MG63 (cell line): Measurements from ENCODE around the gene ARPC1A. TPM values are rescaled to one million over a fixed set of nuclear protein-coding genes. Genes with fewer than 3 reads are reported as not detected.
"Not testable (repeated sequence)": the region's sequence is repeated elsewhere in the genome, so short reads cannot be mapped to it uniquely, and the experiment has no call there.

Experiments used
- DNase-seq: peaks from one replicate; pipeline ENCODE4 v3.0.0-alpha.2; 2020
- H3K27me3 ChIP-seq: fragments of 250-450 bp; sonication (Bioruptor Pico); 2 replicates; pipeline ENCODE4 v1.5.1; 2020; ENCODE audit warnings: mild to moderate bottlenecking, moderate library complexity
- H3K36me3 ChIP-seq: fragments of 250-450 bp; sonication (Bioruptor Pico); 2 replicates; pipeline ENCODE4 v1.5.1; 2020; ENCODE audit warnings: mild to moderate bottlenecking, moderate library complexity
- H3K4me3 ChIP-seq: fragments of 250-450 bp; sonication (Bioruptor Pico); 2 replicates; pipeline ENCODE4 v1.5.1; 2020; ENCODE audit warnings: mild to moderate bottlenecking, moderate library complexity
- H3K9me3 ChIP-seq: fragments of 250-450 bp; sonication (Bioruptor Pico); 2 replicates; pipeline ENCODE4 v1.5.1; 2020; ENCODE audit warnings: mild to moderate bottlenecking, moderate library complexity
- total RNA-seq: library from RNA; depleted of rRNA; stranded (reverse); fragments of >200 nt; shearing (Covaris generic); gene quantifications from 2 replicates; pipeline ENCODE4 v1.2.3, GENCODE V29; 2014; ENCODE audit warnings: low replicate concordance

ARPC1A gene
- total RNA-seq, 1 experiment from 2014 or later = 75.8 TPM

- Histone ChIP-seq H3K9me3 (no peaks in the 10 kb centered on the region), H3K27me3 (no peaks in the 10 kb centered on the region), H3K4me3 (no peak overlapping the region), H3K36me3 (peaks cover 15% of the 10 kb centered on the region)
- no peak for DNase-seq
Observed at GRCh38 chr7:99357701-99358490, 32.2 kb downstream of the ARPC1A start.

- H3K36me3 ChIP-seq = peaks cover 15% of the 10 kb centered on the region
- not testable (repeated sequence) for H3K9me3 ChIP-seq, H3K4me3 ChIP-seq, DNase-seq, H3K27me3 ChIP-seq
Observed at GRCh38 chr7:99358521-99358920, 32.8 kb downstream of the ARPC1A start.

GRCh38 chr7:99359465-99360154 is 33.9 kb downstream of the ARPC1A start:
- H3K4me3 ChIP-seq = no peak overlapping the region
- peaks cover 23% of the 10 kb centered on the region for H3K36me3 ChIP-seq
- H3K27me3 ChIP-seq = no peaks in the 10 kb centered on the region
- DNase-seq = no peak
- no peaks in the 10 kb centered on the region for H3K9me3 ChIP-seq

- Histone ChIP-seq H3K27me3 (no peaks in the 10 kb centered on the region), H3K4me3 (no peak overlapping the region), H3K36me3 (peaks cover 24% of the 10 kb centered on the region), H3K9me3 (no peaks in the 10 kb centered on the region)
- peak; percentile 67 for DNase-seq
Observed at GRCh38 chr7:99362801-99363200, 37.1 kb downstream of the ARPC1A start.

- H3K36me3 ChIP-seq = peaks cover 22% of the 10 kb centered on the region
- no peak overlapping the region for H3K4me3 ChIP-seq
Observed at GRCh38 chr7:99363286-99363685, 37.6 kb downstream of the ARPC1A start.

GRCh38 chr7:99365318-99366141 is 39.8 kb downstream of the ARPC1A start:
- DNase-seq = no peak
- H3K9me3 ChIP-seq = no peaks in the 10 kb centered on the region
- no peak overlapping the region for H3K4me3 ChIP-seq
- no peaks in the 10 kb centered on the region for H3K27me3 ChIP-seq
- H3K36me3 ChIP-seq = peaks cover 18% of the 10 kb centered on the region

More at GRCh38 chr7:99363286-99363685, 37.6 kb downstream of the ARPC1A start:
- no peaks in the 10 kb centered on the region for H3K9me3 ChIP-seq
- H3K27me3 ChIP-seq = no peaks in the 10 kb centered on the region
- DNase-seq = no peak

GRCh38 chr7:99366646-99367045 is 40.9 kb downstream of the ARPC1A start:
- Histone ChIP-seq H3K36me3 (peaks cover 16% of the 10 kb centered on the region), H3K4me3 (no peak overlapping the region), H3K27me3 (no peaks in the 10 kb centered on the region), H3K9me3 (no peaks in the 10 kb centered on the region)
- no peak for DNase-seq

- no peak for DNase-seq
- Histone ChIP-seq H3K36me3 (peaks cover 11% of the 10 kb centered on the region), H3K9me3 (no peaks in the 10 kb centered on the region), H3K27me3 (no peaks in the 10 kb centered on the region), H3K4me3 (no peak overlapping the region)
Observed at GRCh38 chr7:99368750-99369389, 43.2 kb downstream of the ARPC1A start.

- H3K36me3 ChIP-seq = peaks cover 3% of the 10 kb centered on the region
- no peak for DNase-seq
- no peaks in the 10 kb centered on the region for H3K27me3 ChIP-seq
- H3K4me3 ChIP-seq = no peak overlapping the region
- no peaks in the 10 kb centered on the region for H3K9me3 ChIP-seq
Observed at GRCh38 chr7:99369767-99370391, 44.2 kb downstream of the ARPC1A start.

- no peak overlapping the region for H3K4me3 ChIP-seq
- DNase-seq = no peak
- no peaks in the 10 kb centered on the region; the same call in 1 of the 2 replicates for H3K36me3 ChIP-seq
- no peaks in the 10 kb centered on the region for H3K27me3 ChIP-seq
- H3K9me3 ChIP-seq = no peaks in the 10 kb centered on the region
Observed at GRCh38 chr7:99371376-99371920, 45.8 kb downstream of the ARPC1A start.

- no peak for DNase-seq
- Histone ChIP-seq H3K27me3 (no peaks in the 10 kb centered on the region), H3K4me3 (no peak overlapping the region), H3K36me3 (no peaks in the 10 kb centered on the region; the same call in 1 of the 2 replicates), H3K9me3 (no peaks in the 10 kb centered on the region)
Observed at GRCh38 chr7:99372275-99373090, 46.8 kb downstream of the ARPC1A start.

GRCh38 chr7:99373091-99374066 is 47.7 kb downstream of the ARPC1A start:
- no peaks in the 10 kb centered on the region for H3K27me3 ChIP-seq
- no peak overlapping the region for H3K4me3 ChIP-seq
- H3K9me3 ChIP-seq = no peaks in the 10 kb centered on the region
- no peak for DNase-seq
- H3K36me3 ChIP-seq = no peaks in the 10 kb centered on the region; the same call in 1 of the 2 replicates

GRCh38 chr7:99374111-99375064 is 48.7 kb downstream of the ARPC1A start, which contains the start of gene ARPC1B:
ARPC1B (plus strand) TSS chr7:99374730; CDS start chr7:99385715, 10,985 bp downstream.
- H3K9me3 ChIP-seq = no peaks in the 10 kb centered on the region

More at GRCh38 chr7:99374111-99375064, 48.7 kb downstream of the ARPC1A start, which contains the start of gene ARPC1B:
- H3K36me3 ChIP-seq = no peaks in the 10 kb centered on the region; the same call in 1 of the 2 replicates
- peak within 1 kb of the TSS; percentile 70 for H3K4me3 ChIP-seq
- no peaks in the 10 kb centered on the region for H3K27me3 ChIP-seq
- peak; percentile 75 for DNase-seq
